Limb (tissue), 2 donors: ENCODE results near the gene ZNF563.
"Not testable (repeated sequence)": the region's sequence is repeated elsewhere in the genome, so short reads cannot be mapped to it uniquely, and the experiment has no call there.

ENCODE experiments used
- DNase-seq, 2 donors: peaks; one replicate each; pipeline ENCODE4 v3.0.0-alpha.2; 2016; ENCODE audit errors: extremely low spot score in 2 of 2

ZNF563 gene

GRCh38 chr19:12333162-12334159 lies at the start of gene ZNF563:
Gene ZNF563 (minus strand): TSS chr19:12333633. CDS start chr19:12333482, 151 bp downstream.
- DNase-seq = peak; percentile 93 to 97

DNA sequence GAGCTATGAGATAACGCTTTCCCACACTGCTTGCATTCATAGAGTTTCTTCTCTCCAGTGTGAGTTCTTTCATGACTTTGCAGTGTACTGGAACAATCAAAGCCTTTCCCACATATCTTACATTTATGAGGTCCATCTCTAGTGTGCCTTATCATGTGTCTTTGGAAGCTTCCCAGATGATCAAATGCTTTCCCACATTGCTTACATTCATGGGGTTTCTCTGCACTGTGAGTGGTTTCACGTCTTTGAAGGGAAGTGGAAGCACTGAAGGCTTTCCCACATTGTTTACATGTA lies 47.0 kb upstream of the ZNF563 start:
- DNase-seq = no peak

- no peak for DNase-seq
Observed at GRCh38 chr19:12379732-12380443, 46.5 kb upstream of the ZNF563 start.

DNA sequence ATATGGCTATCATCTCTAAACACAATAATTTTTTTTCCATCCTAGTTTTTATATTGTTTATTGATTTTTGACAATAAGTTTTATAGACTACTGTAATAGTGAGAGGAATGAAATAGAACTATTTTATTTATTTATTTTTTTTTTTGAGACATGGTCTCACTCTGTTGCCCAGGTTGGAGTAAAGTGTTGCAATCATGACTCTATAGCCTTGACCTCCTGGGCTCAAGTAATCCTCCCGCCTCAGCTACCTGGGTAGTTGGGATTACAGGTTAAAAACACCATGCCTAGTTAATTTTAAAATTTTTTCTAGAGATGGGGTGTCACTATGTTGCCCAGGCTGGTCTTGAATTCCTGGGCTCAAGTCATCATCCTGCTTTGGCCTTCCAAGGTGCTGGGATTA lies 40.6 kb upstream of the ZNF563 start:
- no peak for DNase-seq

DNA sequence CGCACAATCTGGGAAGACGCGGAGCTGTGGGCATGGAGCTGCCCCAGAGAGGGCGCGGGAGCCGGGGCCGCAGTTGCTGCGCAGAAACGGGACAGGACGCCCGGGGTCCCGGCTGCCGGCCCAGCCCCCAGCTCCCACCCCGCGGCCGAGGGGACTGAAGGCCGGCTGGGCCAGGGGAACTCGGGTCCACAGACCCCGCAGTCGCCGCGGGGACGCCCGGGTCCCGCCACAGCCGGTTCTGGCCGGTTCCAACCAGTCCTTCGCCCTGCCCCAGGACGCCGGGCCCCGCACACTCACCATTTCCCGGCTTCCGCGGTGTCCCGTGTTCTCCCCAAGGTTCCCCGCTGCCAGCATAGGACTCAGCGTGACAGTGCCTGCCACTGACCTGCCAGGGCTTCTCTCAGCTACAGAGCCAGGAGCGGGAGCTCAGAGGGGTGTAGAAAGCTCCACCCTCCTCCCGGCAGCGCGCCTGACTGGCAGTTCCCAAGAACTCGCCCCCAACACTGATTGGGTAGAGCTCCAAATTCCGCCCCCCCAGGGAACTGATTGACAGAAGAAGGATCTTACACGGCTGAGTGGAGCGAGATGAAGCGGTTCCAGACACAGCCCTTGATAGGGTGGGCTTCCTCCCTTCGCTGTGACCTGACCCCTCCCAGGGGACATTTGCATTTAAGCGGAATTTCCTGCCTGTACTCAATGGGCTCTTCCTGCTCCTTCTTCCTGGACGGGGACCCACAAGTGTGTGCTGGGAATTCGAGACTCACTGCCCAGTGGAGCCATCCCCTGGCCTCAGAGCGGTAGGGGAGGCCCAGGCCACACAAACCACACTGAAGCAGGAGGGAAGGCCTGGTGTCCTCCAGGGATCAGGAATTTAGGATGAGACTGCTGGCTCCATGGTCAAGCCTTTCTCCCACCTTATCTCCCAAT lies 32.1 kb upstream of the ZNF563 start, which contains the start of gene ZNF442:
ZNF442 (minus strand) TSS at position 448 of the 927 bp plus-strand sequence. CDS start 2,052 bp downstream, outside the sequence.
- peak; percentile 95 for DNase-seq

DNA sequence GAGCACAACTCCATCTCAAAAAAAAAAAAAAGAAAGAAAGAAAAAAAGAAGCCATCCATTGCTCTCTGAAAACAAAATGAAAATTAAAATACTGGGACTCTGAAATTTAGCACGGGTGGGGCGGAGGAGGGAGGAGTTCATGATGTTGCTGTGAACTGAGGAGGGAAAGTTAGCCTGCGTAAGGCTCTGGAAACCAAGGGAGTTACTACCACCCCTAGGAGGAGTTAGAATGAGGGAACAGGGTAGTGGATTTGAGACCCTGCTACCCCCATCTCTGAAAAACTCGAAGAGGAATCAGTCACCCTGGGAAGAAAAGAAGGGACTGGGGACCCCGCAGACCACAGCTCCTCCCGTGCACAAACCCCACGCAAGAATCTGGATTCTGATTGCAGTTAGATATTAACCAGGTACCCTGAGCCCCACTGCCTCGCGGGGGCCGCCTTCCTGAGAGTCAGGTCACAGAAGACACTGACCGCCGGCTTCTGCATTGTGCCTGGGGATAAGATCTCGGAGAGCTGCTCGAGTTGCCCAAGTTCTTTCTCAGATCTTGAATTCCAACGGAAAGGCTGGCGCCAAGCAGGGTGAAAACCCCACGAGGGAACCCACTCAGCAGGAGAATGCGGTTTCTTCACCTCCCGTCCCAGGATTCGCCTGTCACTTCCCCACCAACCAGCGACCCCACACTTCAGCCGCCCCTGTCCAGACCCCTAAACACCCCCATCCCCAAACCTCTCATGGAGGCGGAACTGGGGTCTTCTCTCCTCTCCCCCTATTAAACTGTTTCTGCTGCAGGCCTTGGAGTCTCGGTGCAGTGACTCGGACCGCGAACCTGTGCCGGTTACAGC lies 31.2 kb upstream of the ZNF563 start:
- DNase-seq = peak in 1 of 2 donors; percentile 1

GRCh38 chr19:12362236-12362635 lies 28.8 kb upstream of the ZNF563 start:
- DNase-seq = not testable (repeated sequence)

- DNase-seq = no peak
Observed at GRCh38 chr19:12353375-12353774, 19.9 kb upstream of the ZNF563 start.

GRCh38 chr19:12350890-12351197 lies 17.4 kb upstream of the ZNF563 start:
- no peak for DNase-seq

DNA sequence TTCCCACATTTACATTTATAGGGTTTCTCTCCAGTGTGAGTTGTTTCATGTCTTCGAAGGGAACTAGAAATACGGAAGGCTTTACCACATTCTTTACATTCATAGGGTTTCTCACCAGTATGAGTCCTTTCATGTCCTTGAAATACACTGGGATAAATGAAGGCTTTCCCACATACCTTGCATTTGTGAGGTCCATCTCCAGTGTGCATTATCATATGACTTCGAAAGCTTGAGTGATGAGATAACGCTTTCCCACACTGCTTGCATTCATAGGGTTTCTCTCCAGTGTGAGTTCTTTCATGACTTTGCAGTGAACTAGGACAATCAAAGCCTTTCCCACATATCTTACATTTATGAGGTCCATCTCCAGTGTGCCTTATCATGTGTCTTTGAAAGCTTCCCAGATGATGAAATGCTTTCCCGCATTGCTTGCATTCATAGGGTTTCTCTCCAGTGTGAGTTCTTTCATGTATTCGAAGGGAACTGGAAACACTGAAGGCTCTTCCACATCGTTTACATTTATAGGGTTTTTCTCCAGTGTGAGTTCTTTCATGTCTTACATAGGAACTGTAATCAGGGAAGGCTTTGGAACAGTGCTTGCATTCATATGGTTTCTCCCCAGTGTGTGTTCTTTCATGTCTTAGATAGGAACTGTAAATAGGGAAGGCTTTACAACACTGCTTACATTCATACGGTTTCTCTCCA lies 16.9 kb upstream of the ZNF563 start:
- no peak for DNase-seq

- no peak for DNase-seq
Observed at GRCh38 chr19:12346896-12347295, 13.5 kb upstream of the ZNF563 start.

DNA sequence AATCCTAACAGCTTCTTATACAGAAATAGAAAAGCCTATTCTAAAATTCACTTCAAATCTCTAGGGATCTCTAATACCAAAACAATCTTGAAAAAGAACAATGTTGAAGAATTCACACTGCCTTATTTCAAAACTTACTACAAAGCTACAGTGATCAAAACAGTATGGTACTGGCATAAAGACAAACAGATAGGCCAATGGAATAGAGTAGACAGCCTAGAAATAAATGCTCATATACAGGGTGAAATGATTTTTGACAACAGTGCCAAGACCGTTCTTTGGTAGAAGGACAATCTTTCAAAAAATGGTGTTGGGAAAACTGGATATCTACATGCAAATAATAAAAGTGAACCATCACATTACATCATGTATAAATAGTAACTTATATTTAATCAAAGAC lies 11.8 kb upstream of the ZNF563 start:
- DNase-seq = no peak

DNA sequence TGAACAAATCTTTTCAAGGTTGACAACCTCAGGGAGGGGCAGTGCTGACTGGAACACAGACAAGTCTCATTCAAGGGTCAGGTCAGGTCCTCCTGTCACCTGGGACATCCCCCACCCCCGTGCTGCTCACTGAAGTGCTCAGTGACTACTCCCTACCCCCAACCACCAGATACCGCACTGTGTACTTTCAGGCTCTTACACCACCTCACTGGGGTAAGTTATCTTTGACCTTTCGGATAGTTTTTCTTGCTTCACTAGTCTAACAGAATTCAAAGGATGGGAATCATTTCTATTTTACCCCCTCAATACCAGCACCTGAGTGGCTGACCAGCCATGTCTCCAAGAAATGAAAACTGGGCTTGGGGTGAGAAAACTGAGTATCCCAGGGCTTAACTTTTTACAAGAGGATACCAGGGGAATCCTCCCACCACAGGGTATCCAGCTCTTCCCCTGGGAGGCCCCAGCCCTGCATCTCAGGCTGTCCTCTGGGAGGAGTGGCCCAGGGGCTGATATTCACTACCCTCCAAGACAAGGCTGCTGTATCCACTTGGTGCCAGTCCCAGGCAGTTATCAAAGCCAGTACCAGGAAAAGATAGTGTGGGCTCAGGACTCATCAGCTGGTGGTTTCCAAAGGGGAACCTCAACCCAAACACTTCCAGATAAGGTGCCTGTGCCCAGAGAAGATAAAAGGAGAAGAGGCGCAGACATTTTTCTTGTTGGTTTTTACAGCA lies 2.1 kb downstream of the ZNF563 start:
- no peak for DNase-seq

DNA sequence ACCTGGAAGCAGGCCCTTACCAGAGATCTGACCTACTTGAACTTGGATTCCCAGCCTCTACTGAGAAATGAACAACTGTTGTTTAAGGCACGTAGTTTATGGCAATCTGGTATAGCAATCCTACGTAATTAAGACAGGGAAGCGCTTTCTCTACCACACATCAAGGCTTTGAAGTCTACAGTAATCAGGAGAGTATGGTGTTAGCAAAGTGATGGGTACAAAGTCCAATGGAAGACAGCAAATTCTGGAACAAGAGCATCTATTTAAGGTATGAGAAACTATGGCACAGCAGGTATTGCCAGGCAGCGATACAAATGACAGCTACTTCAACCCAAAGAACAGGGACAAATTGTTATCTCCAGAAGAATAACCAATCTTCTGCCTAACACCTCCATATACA lies 3.1 kb downstream of the ZNF563 start:
- DNase-seq = no peak

- DNase-seq = no peak
Observed at GRCh38 chr19:12325690-12326089, 7.7 kb downstream of the ZNF563 start.

GRCh38 chr19:12318782-12319413 lies 14.5 kb downstream of the ZNF563 start:
- no peak for DNase-seq

GRCh38 chr19:12314553-12314952 lies 18.9 kb downstream of the ZNF563 start:
- DNase-seq = no peak

DNA sequence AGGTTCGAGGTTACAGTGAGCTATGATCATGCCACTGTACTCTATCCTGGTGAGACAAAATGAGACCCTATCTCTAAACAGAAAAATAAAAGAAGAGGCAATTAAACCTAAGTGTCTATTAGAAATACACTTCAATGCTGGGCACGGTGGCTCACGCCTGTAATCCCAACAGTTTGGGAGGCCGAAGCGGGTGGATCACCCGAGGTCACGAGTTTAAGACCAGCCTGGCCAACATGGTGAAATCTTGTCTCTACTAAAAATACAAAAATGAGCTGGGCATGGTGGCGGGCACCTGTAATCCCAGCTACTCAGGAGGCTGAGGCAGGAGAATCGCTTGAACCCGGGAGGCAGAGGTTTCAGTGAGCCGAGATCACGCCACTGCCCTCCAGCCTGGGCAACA lies 24.5 kb downstream of the ZNF563 start:
- not testable (repeated sequence) for DNase-seq

- no peak for DNase-seq
Observed at GRCh38 chr19:12295191-12295590, 38.2 kb downstream of the ZNF563 start.
